CD1c-positive myeloid dendritic cell (primary cell): Measurements from ENCODE around the gene CCL11.
"Not testable (repeated sequence)": the region's sequence is repeated elsewhere in the genome, so short reads cannot be mapped to it uniquely, and the experiment has no call there.

ENCODE experiments used
- DNase-seq: peaks from one replicate; pipeline ENCODE4 v3.0.0-alpha.2; 2016; ENCODE audit errors: extremely low spot score

CCL11 gene

DNA sequence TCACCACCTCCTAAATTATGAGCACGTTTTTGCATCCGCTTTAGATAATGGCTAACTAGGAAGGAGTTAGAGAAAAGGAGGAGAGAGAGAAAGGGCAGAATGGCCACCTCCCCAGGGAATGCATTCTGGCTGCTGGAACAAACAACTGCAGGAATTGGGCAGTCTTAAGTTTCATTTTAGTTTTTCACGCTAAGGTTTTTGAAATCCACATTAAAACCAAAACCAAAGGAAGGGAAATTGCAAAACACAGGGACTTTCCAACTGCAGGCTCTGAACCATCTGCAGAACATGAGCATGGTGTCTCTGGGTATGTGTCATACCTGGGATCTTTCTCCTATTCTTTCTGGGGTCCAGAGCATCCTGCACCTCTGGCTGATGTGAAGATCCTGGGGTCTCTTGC lies 21.6 kb downstream of the CCL11 start:
- DNase-seq: peak; percentile 65

DNA sequence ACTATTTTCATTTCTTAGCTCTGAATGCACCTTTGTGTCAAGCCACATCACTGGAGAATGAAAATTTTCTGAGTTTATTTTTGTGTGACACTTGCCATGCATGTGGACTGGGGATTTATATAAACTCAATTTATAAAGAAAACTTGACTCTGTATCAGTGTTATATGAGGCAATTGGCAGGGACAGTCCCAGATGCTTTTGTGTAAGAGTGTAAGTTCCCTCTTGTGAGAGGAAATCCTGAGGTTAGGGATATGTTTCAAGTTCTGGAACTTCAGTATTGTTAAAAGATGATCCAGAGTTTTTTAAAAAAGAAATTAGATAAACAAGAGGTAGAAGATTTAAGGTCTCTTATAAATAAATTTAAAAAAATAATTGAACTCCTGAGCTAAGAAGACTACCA lies 22.8 kb downstream of the CCL11 start:
- peak; percentile 46 for DNase-seq

DNA sequence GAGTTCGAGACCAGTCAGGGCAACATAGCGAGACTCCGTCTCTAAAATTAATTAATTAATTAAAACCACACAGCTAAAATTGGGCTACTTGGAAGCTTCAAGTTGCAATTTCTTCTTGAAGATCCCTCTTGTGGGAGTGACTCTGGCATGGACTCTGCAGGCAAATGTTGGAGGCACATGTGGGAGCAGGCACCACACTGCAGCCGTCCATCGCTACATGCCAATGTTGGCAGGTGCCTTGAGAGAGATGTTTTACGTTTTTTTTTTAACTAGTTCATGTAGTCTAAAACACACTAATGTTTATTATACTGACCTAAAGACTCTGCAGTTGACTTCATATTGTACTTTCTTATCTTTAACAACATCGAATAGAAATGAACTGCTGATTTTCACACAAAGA lies 25.7 kb downstream of the CCL11 start:
- no peak for DNase-seq

GRCh38 chr17:34312080-34312479 lies 26.5 kb downstream of the CCL11 start:
- no peak for DNase-seq

DNA sequence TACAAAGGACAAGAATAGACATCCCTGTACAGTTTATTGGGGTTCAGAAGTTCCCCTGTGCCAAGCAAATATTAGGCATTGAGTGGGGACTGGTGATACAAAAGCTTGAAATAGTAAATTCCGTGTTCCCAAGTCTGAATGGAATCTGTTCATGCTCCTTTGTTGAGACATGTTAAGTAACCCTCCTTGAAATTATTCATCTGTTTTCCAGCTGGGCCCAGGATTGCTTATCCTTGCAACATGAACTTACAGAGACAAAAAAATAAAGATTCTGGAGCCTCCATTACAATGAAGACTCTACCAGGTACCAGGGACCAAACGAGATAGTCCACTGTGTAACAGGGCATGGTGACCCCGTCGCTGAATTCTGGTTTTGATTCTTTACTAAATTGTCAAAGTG lies 27.6 kb downstream of the CCL11 start:
- no peak for DNase-seq

DNA sequence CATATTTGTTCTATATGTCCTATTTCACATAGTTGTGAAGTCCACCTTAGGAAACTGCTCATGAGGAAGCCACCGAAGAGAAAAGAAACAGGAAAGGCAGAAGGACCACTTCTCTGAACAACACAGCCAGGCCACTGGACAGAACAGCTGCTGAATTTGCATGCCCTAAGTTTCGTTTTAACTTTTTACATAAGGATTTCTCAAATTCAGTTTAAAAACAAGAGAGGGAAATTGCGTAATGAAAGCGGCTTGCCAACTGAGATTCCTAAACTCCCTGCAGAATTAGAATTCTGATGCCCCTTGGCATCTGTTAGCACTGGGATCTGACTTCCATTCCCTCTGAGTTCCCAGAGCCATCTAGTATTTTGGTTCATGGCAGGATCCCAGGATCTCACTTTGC lies 28.7 kb downstream of the CCL11 start:
- DNase-seq: peak; percentile 68

- peak; percentile 64 for DNase-seq
Measured at GRCh38 chr17:34318474-34318873, 32.9 kb downstream of the CCL11 start.

DNA sequence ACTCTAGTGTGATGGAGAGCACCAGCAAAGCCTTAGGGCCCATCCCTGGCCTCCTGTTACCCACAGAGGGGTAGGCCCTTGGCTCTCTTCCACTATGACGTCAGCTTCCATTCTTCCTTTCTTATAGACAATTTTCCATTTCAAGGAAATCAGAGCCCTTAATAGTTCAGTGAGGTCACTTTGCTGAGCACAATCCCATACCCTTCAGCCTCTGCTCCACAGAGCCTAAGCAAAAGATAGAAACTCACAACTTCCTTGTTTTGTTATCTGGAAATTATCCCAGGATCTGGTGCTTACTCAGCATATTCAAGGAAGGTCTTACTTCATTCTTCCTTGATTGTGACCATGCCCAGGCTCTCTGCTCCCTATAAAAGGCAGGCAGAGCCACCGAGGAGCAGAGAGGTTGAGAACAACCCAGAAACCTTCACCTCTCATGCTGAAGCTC lies 33.5 kb downstream of the CCL11 start, which contains the start of gene CCL8:
TSS of gene CCL8 (plus strand) at position 397 of the 445 bp plus-strand sequence. CDS start 67 bp downstream, outside the sequence.
- DNase-seq: peak; percentile 53

- DNase-seq: no peak
Measured at GRCh38 chr17:34321964-34322363, 36.4 kb downstream of the CCL11 start.

DNA sequence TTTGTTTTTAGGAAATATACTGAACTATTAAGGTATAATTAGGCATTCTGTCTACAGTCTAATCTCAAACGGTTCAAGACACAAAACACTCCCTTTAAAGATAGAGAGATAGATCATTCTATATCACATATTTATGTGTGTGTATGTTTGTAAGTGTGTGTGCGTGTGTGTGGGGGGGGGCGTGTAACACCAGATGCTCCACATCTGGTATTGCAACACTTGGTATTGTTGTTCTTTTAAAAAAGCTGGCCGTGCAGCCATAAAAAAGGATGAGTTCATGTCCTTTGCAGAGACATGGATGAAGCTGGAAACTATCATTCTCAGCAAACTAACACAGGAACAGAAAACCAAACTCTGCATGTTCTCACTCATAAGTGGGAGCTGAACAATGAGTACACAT lies 42.0 kb downstream of the CCL11 start:
- not testable (repeated sequence) for DNase-seq

GRCh38 chr17:34337701-34338100 lies 52.2 kb downstream of the CCL11 start:
- DNase-seq: no peak
